Trophoblast cell (in vitro differentiated cells and primary cell): ENCODE data around the gene UGT1A8.
"Not testable (repeated sequence)": the region's sequence is repeated elsewhere in the genome, so short reads cannot be mapped to it uniquely, and the experiment has no call there.

Experiments
- DNase-seq, 2 donors: peaks; one replicate each; pipeline ENCODE4 v3.0.0-alpha.2; 2016
- H2AFZ ChIP-seq: 2 replicates; pipeline ENCODE4 v1.6.1; 2013; ENCODE audit warnings: low read length, moderate library complexity, mild to moderate bottlenecking; ENCODE audit not compliant: insufficient read depth, poor library complexity
- H2AK5ac ChIP-seq: 2 replicates; pipeline ENCODE4 v1.6.1; 2013; ENCODE audit warnings: mild to moderate bottlenecking, low read length
- H2BK120ac ChIP-seq: 2 replicates; pipeline ENCODE4 v1.6.1; 2013; ENCODE audit warnings: low read length, mild to moderate bottlenecking, moderate library complexity; ENCODE audit not compliant: insufficient read depth, poor library complexity
- H2BK12ac ChIP-seq: 2 replicates; pipeline ENCODE4 v1.6.1; 2013; ENCODE audit warnings: mild to moderate bottlenecking, low read length, moderate library complexity
- H2BK5ac ChIP-seq: 2 replicates; pipeline ENCODE4 v1.6.1; 2013; ENCODE audit warnings: low read length, low read depth, moderate library complexity, mild to moderate bottlenecking; ENCODE audit not compliant: poor library complexity
- H3K14ac ChIP-seq: 2 replicates; pipeline ENCODE4 v1.6.1; 2013; ENCODE audit warnings: mild to moderate bottlenecking, low read length
- H3K18ac ChIP-seq: 2 replicates; pipeline ENCODE4 v1.6.1; 2013; ENCODE audit warnings: mild to moderate bottlenecking, low read length
- H3K23ac ChIP-seq: 2 replicates; pipeline ENCODE4 v1.6.1; 2013; ENCODE audit warnings: low read length
- H3K27ac ChIP-seq: 2 replicates; pipeline ENCODE4 v1.5.1; 2013; ENCODE audit warnings: low read depth, mild to moderate bottlenecking, inconsistent platforms, low read length, moderate library complexity
- H3K27me3 ChIP-seq: 2 replicates; pipeline ENCODE4 v1.6.1; 2013; ENCODE audit warnings: inconsistent platforms, mild to moderate bottlenecking, low read length, moderate library complexity; ENCODE audit not compliant: insufficient read depth
- H3K36me3 ChIP-seq, 2 experiments: 1 replicate in 1 of 2; 2 replicates in 1 of 2; pipeline ENCODE4 v1.6.1; 2013; ENCODE audit warnings: low read length in 2 of 2, mild to moderate bottlenecking in 2 of 2, moderate library complexity in 1 of 2; ENCODE audit not compliant: insufficient read depth in 2 of 2, control insufficient read depth in 1 of 2
- H3K4ac ChIP-seq: 2 replicates; pipeline ENCODE4 v1.6.1; 2013; ENCODE audit warnings: low read depth, mild to moderate bottlenecking, low read length, moderate library complexity
- H3K4me1 ChIP-seq, 2 experiments: 1 replicate in 1 of 2; 2 replicates in 1 of 2; pipeline ENCODE4 v1.6.1; 2013; ENCODE audit warnings: low read length in 2 of 2, mild to moderate bottlenecking in 2 of 2, moderate library complexity in 1 of 2; ENCODE audit not compliant: insufficient read depth in 2 of 2, control insufficient read depth in 1 of 2
- H3K4me2 ChIP-seq: 2 replicates; pipeline ENCODE4 v1.6.1; 2013; ENCODE audit warnings: inconsistent platforms, mild to moderate bottlenecking, low read length, moderate library complexity
- H3K4me3 ChIP-seq: 2 replicates; pipeline ENCODE4 v1.5.1; 2013; ENCODE audit warnings: mild to moderate bottlenecking, low read depth, low read length, inconsistent platforms
- H3K79me1 ChIP-seq: one replicate; pipeline ENCODE4 v1.6.1; 2013; ENCODE audit warnings: low read length
- H3K79me2 ChIP-seq: 2 replicates; pipeline ENCODE4 v1.6.1; 2013; ENCODE audit warnings: low read length, mild to moderate bottlenecking; ENCODE audit not compliant: control insufficient read depth, insufficient read depth, poor library complexity
- H3K9ac ChIP-seq: 2 replicates; pipeline ENCODE4 v1.6.1; 2013; ENCODE audit warnings: mild to moderate bottlenecking, low read length
- H3K9me3 ChIP-seq: 2 replicates; pipeline ENCODE4 v1.6.1; 2013; ENCODE audit warnings: low read depth, mild to moderate bottlenecking, control low read depth, inconsistent platforms, low read length; ENCODE audit not compliant: insufficient read depth
- H4K12ac ChIP-seq: 2 replicates; pipeline ENCODE4 v1.6.1; 2013; ENCODE audit warnings: low read depth, mild to moderate bottlenecking, low read length, moderate library complexity
- H4K8ac ChIP-seq: 2 replicates; pipeline ENCODE4 v1.6.1; 2013; ENCODE audit warnings: low read depth, mild to moderate bottlenecking, low read length, moderate library complexity
- H4K91ac ChIP-seq: one replicate; pipeline ENCODE4 v1.6.1; 2013; ENCODE audit warnings: low read depth, mild to moderate bottlenecking, low read length, moderate library complexity
- WGBS: extraction: QIAGEN DNeasy Blood & Tissue Kit; methylation state at CpG from one replicate; pipeline ENCODE4 v1.1.7; 2013; ENCODE audit warnings: missing lambda C conversion rate; ENCODE audit not compliant: insufficient read length, insufficient coverage; ENCODE audit errors: extremely low coverage; 5-methylcytosine and 5-hydroxymethylcytosine counted together

The UGT1A8 gene

GRCh38 chr2:233743464-233744259 lies 126.2 kb downstream of the UGT1A8 start:
- Histone ChIP-seq H3K4ac (no peak overlapping the region), H3K36me3 (no peaks in the 10 kb centered on the region), H2AK5ac (no peak overlapping the region), H3K4me1 (no peaks in the 10 kb centered on the region), H3K18ac (no peak overlapping the region), H4K12ac (no peak overlapping the region), H2BK120ac (no peak overlapping the region), H3K79me2 (no peaks in the 10 kb centered on the region), H3K4me3 (no peak overlapping the region), H4K91ac (no peak overlapping the region), H3K9me3 (peaks cover 9% of the 10 kb centered on the region), H3K14ac (no peak overlapping the region), H3K27ac (no peak overlapping the region), H2BK12ac (no peak overlapping the region), H3K79me1 (no peaks in the 10 kb centered on the region), H3K27me3 (no peaks in the 10 kb centered on the region), H2BK5ac (no peak overlapping the region), H3K4me2 (no peak overlapping the region), H4K8ac (no peak overlapping the region), H3K9ac (no peak overlapping the region), H2AFZ (no peak overlapping the region), H3K23ac (no peak overlapping the region)
- WGBS = no CpG with 5 or more reads among the region's 46 CpGs
- no peak for DNase-seq

DNA sequence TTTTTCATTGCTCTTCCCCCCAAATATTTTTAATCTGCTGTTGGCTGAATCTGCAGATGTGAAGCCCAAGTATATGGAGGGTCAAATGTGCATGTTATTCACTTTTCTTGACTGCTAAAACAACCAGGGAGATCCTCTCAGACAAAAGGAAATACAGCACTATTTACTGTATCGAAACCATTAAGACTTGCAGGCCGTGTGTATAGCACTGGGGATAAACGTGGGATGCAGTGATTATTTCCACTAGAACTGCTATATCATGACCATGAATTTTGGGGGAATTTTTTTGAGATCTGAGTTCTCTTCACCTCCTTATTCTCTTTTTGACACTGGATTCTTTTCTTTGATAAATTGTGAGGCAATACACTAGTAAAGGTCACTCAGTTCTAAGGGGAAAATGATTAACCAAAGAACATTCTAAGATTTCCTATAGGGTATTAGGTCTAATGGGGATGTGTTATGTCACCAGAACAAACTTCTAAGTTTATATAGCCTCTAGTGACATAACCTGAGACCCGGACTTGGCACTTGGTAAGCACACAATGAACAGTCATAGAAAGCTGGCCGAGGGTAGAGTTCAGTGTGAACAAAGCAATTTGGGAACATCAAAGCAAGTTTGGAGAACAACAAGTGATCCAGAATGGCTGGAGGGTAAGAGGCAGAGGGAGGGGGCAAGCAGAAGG lies 127.8 kb downstream of the UGT1A8 start:
- no peaks in the 10 kb centered on the region for H3K79me2 ChIP-seq

GRCh38 chr2:233745838-233746237 lies 128.4 kb downstream of the UGT1A8 start:
- not testable (repeated sequence) for H3K36me3 ChIP-seq, H4K91ac ChIP-seq
- WGBS = no CpG with 5 or more reads among the region's 2 CpGs

More for the DNA sequence above, 127.8 kb downstream of the UGT1A8 start:
- Histone ChIP-seq H3K18ac (no peak overlapping the region), H3K14ac (no peak overlapping the region), H2BK12ac (no peak overlapping the region), H3K9ac (no peak overlapping the region), H3K4me3 (no peak overlapping the region), H3K9me3 (peaks cover 10% of the 10 kb centered on the region), H3K27me3 (no peaks in the 10 kb centered on the region), H4K8ac (no peak overlapping the region), H2BK120ac (no peak overlapping the region), H4K12ac (no peak overlapping the region), H2BK5ac (no peak overlapping the region), H3K23ac (no peak overlapping the region), H3K79me1 (no peaks in the 10 kb centered on the region), H4K91ac (no peak overlapping the region), H2AFZ (no peak overlapping the region), H3K36me3 (no peaks in the 10 kb centered on the region), H2AK5ac (no peak overlapping the region), H3K4me1 (no peaks in the 10 kb centered on the region), H3K4me2 (no peak overlapping the region), H3K27ac (no peak overlapping the region), H3K4ac (no peak overlapping the region)
- WGBS = no CpG with 5 or more reads among the region's 5 CpGs
- DNase-seq = no peak

GRCh38 chr2:233746475-233747282 lies 129.2 kb downstream of the UGT1A8 start:
- no peak overlapping the region for H4K91ac ChIP-seq
- H3K23ac ChIP-seq = no peak overlapping the region
- no peaks in the 10 kb centered on the region for H3K79me1 ChIP-seq
- no peak overlapping the region for H2AFZ ChIP-seq
- WGBS = no CpG with 5 or more reads among the region's 10 CpGs
- H2BK12ac ChIP-seq = no peak overlapping the region
- H3K79me2 ChIP-seq = no peaks in the 10 kb centered on the region
- DNase-seq = no peak
- no peak overlapping the region for H2BK120ac ChIP-seq
- H4K12ac ChIP-seq = no peak overlapping the region
- no peaks in the 10 kb centered on the region for H3K4me1 ChIP-seq
- no peak overlapping the region for H2BK5ac ChIP-seq
- H3K4me2 ChIP-seq = no peak overlapping the region
- no peaks in the 10 kb centered on the region for H3K27me3 ChIP-seq
- no peak overlapping the region for H3K4ac ChIP-seq
- no peak overlapping the region for H3K9ac ChIP-seq
- peaks cover 15% of the 10 kb centered on the region for H3K9me3 ChIP-seq
- H3K14ac ChIP-seq = no peak overlapping the region
- no peak overlapping the region for H3K27ac ChIP-seq
- H2AK5ac ChIP-seq = no peak overlapping the region
- H3K18ac ChIP-seq = no peak overlapping the region
- no peak overlapping the region for H4K8ac ChIP-seq
- H3K4me3 ChIP-seq = no peak overlapping the region
- no peaks in the 10 kb centered on the region for H3K36me3 ChIP-seq

More at GRCh38 chr2:233745838-233746237, 128.4 kb downstream of the UGT1A8 start:
- not testable (repeated sequence) for H3K4me2 ChIP-seq, H3K9ac ChIP-seq, H3K27ac ChIP-seq, H3K4me3 ChIP-seq, H2BK12ac ChIP-seq, H4K12ac ChIP-seq, H3K4ac ChIP-seq, H2AK5ac ChIP-seq, H2AFZ ChIP-seq, H3K79me2 ChIP-seq, H2BK120ac ChIP-seq, H4K8ac ChIP-seq, H3K27me3 ChIP-seq, H3K79me1 ChIP-seq, H2BK5ac ChIP-seq, H3K4me1 ChIP-seq, H3K23ac ChIP-seq, H3K18ac ChIP-seq, H3K14ac ChIP-seq, DNase-seq
- peaks cover 14% of the 10 kb centered on the region for H3K9me3 ChIP-seq
